ENCODE data around the gene GARNL3. TPM values are rescaled to one million over a fixed set of nuclear protein-coding genes. Genes with fewer than 3 reads are reported as not detected.

Gene GARNL3
- total and polyA plus RNA-seq, 8 donors: 2.3 to 7.1 (median 3.4) TPM

DNA sequence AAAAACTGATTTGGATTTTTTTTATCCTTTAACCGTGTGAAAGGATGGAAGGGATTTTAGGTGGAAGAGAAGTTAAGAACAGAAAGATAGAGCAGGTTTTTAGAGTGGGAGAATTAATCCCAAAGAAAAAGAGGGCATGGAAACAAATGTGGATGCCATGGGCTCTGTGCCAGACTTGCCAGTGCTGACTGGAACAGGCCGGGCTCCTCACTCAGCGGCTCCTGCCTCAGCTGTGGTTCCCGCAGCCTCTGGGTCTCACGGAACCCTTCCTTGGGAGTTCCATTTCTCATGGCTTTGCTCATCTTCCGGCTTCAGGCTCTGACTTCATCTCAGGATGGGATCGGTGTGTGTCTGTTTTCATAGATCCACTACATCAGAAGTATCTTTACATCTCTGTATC lies 102.0 kb downstream of the GARNL3 start:
- Histone ChIP-seq H3K4me3 (no peak overlapping the region), H3K4me1 (no peaks in the 10 kb centered on the region), H3K9me3 (no peaks in the 10 kb centered on the region), H3K36me3 (no peaks in the 10 kb centered on the region), H3K27ac (no peak overlapping the region), H3K27me3 (no peaks in the 10 kb centered on the region)
- WGBS, 2 donors: 87 to 88% methylated on average over 7 of the region's 7 CpGs
- intact Hi-C loops (cut with DNase I): no loop called here
- FAIRE-seq: no peak
- no peak for ATAC-seq
- TF ChIP-seq CTCF (IDR thresholded peaks at IDR 0.05): no peak
- no peak for DNase-seq

GRCh38 chr9:127368852-127369402 lies 104.4 kb downstream of the GARNL3 start:
- intact Hi-C loops (cut with DNase I): no loop called here
- FAIRE-seq: no peak
- Histone ChIP-seq H3K27ac (no peak overlapping the region), H3K36me3 (no peaks in the 10 kb centered on the region), H3K27me3 (no peaks in the 10 kb centered on the region), H3K4me3 (no peak overlapping the region), H3K4me1 (no peaks in the 10 kb centered on the region), H3K9me3 (no peaks in the 10 kb centered on the region)
- ATAC-seq: peak in 1 of 4 donors; percentile 38
- 74 to 83% methylated on average over 6 of the region's 6 CpGs for WGBS, 2 donors
- TF ChIP-seq CTCF (IDR thresholded peaks at IDR 0.05): no peak
- DNase-seq: no peak

GRCh38 chr9:127369428-127369827 lies 104.9 kb downstream of the GARNL3 start:
- no peak for FAIRE-seq
- Histone ChIP-seq H3K36me3 (no peaks in the 10 kb centered on the region), H3K27me3 (no peaks in the 10 kb centered on the region), H3K9me3 (no peaks in the 10 kb centered on the region), H3K4me1 (no peaks in the 10 kb centered on the region), H3K4me3 (no peak overlapping the region), H3K27ac (no peak overlapping the region)
- intact Hi-C loops (cut with DNase I): no loop called here
- no peak for DNase-seq
- ATAC-seq: no peak
- WGBS, 2 donors: 89 to 93% methylated on average over 8 of the region's 8 CpGs
- TF ChIP-seq CTCF (IDR thresholded peaks at IDR 0.05): no peak

GRCh38 chr9:127370147-127370579 lies 105.6 kb downstream of the GARNL3 start:
- WGBS, 2 donors: 70 to 89% methylated on average over 7 of the region's 7 CpGs
- ATAC-seq: no peak
- no peak for DNase-seq
- Histone ChIP-seq H3K27me3 (no peaks in the 10 kb centered on the region), H3K27ac (no peak overlapping the region), H3K9me3 (no peaks in the 10 kb centered on the region), H3K36me3 (no peaks in the 10 kb centered on the region), H3K4me1 (no peaks in the 10 kb centered on the region), H3K4me3 (no peak overlapping the region)
- TF ChIP-seq CTCF (IDR thresholded peaks at IDR 0.05): no peak
- intact Hi-C loops (cut with DNase I): no loop called here
- FAIRE-seq: no peak

- ATAC-seq: no peak
- Histone ChIP-seq H3K27ac (no peak overlapping the region), H3K9me3 (no peaks in the 10 kb centered on the region), H3K4me1 (no peaks in the 10 kb centered on the region), H3K27me3 (no peaks in the 10 kb centered on the region), H3K4me3 (no peak overlapping the region), H3K36me3 (no peaks in the 10 kb centered on the region)
- 73 to 77% methylated on average over 12 to 13 of the region's 13 CpGs for WGBS, 2 donors
- no peak for FAIRE-seq
- no peak for DNase-seq
- TF ChIP-seq CTCF (IDR thresholded peaks at IDR 0.05): no peak
- intact Hi-C loops (cut with DNase I): no loop called here
These were observed 106.4 kb downstream of the GARNL3 start for GRCh38 chr9:127370672-127371648.

Measured in pancreas (tissue), 10 donors.